Transverse colon (tissue), 4 donors: ENCODE results near the gene ITGB8. TPM values are rescaled to one million over a fixed set of nuclear protein-coding genes. Genes with fewer than 3 reads are reported as not detected.

ENCODE experiments used
- DNase-seq: peaks from one replicate; pipeline ENCODE4 v3.0.0-alpha.2; 2019
- H3K27ac ChIP-seq, 4 donors: fragments of 200-600 bp; sonication (generic); 2 replicates each; pipeline ENCODE4 v1.5.1; 2016 to 2018; ENCODE audit warnings: inconsistent platforms in 4 of 4
- H3K27me3 ChIP-seq: fragments of 200-600 bp; sonication (generic); 2 replicates; pipeline ENCODE4 v1.5.1; 2017; ENCODE audit warnings: inconsistent platforms
- H3K36me3 ChIP-seq, 4 donors: fragments of 200-600 bp; sonication (generic); 2 replicates each; pipeline ENCODE4 v1.5.1; 2017 to 2019; ENCODE audit warnings: inconsistent platforms in 4 of 4
- H3K4me1 ChIP-seq, 4 donors: fragments of 200-600 bp; sonication (generic); 2 replicates each; pipeline ENCODE4 v1.5.1; 2017 to 2020; ENCODE audit warnings: inconsistent platforms in 4 of 4
- H3K4me3 ChIP-seq, 4 donors: fragments of 200-600 bp; sonication (generic); 1 replicate in 1 of 4; 2 replicates in 3 of 4; pipeline versions ENCODE4 v1.5.1 to v1.6.1; 2017 to 2019; ENCODE audit warnings: inconsistent platforms in 4 of 4
- H3K9me3 ChIP-seq, 2 donors: fragments of 200-600 bp; sonication (generic); 2 replicates each; pipeline ENCODE4 v1.5.1; 2017 to 2019; ENCODE audit warnings: inconsistent platforms in 2 of 2
- CTCF ChIP-seq, 5 experiments: fragments of 200-600 bp in 3 of 5; fragments of 450-650 bp in 2 of 5; sonication (generic) in 3 of 5; IDR thresholded peaks; 1 replicate in 2 of 5; 2 replicates in 3 of 5; pipeline ENCODE4 v1.5.1; 2016 to 2017; ENCODE audit warnings: antibody characterized with exemption in 5 of 5, inconsistent platforms in 3 of 5, mild to moderate bottlenecking in 2 of 5, moderate library complexity in 1 of 5
- EP300 ChIP-seq: sonication (generic); formaldehyde crosslinking; IDR thresholded peaks from one replicate; pipeline ENCODE4 v1.6.1; 2017; ENCODE audit warnings: antibody characterized with exemption, low read depth
- POLR2A ChIP-seq: fragments of 450-650 bp; IDR thresholded peaks from one replicate; pipeline ENCODE4 v1.6.1; 2016; ENCODE audit warnings: antibody characterized with exemption, mild to moderate bottlenecking, moderate library complexity
- POLR2AphosphoS5 ChIP-seq, 3 donors: sonication (generic); formaldehyde crosslinking; IDR thresholded peaks; one replicate each; pipeline ENCODE4 v1.6.1; 2016; ENCODE audit warnings: antibody characterized with exemption in 3 of 3
- whole genome bisulfite sequencing, 2 donors: methylation state at CpG; one replicate each; pipeline ENCODE4 v1.1.5; 2018; ENCODE audit warnings: low coverage in 1 of 2; 5-methylcytosine and 5-hydroxymethylcytosine counted together
- in situ Hi-C, 4 donors: fragments of 200-750 bp; cut with MboI; loops; one replicate each; pipeline versions ENCODE4 v1.15.0 to v1.15.1; 2017; ENCODE audit warnings: low sequenced_read_pairs in 3 of 4, low pct_ligation_motif_present in 1 of 4, low pct_unique_long_range_greater_than_20kb in 1 of 4
- intact Hi-C: fragments of 100-400 bp; cut with DNase I; formaldehyde crosslinking; loops from one replicate; pipeline ENCODE4 v1.15.1; 2023; ENCODE audit warnings: low total_unique reads
- total RNA-seq, 4 donors: library from RNA; depleted of rRNA; stranded (reverse); fragments of >200 nt; gene quantifications; one replicate each; pipeline ENCODE4 v1.1.0, GENCODE V29; 2016

ITGB8 gene
- total RNA-seq, 4 donors from 2014 or later = 3.0 to 14.0 (median 8.6) TPM

- TF ChIP-seq CTCF (IDR thresholded peaks at IDR 0.05) = no peak
- TF ChIP-seq POLR2AphosphoS5 (IDR thresholded peaks at IDR 0.05) = no peak
- TF ChIP-seq POLR2A = no peak
- no peak for TF ChIP-seq EP300
These were observed 111.3 kb downstream of the ITGB8 start for GRCh38 chr7:20441991-20442441.

GRCh38 chr7:20442951-20443350 lies 112.3 kb downstream of the ITGB8 start:
- Histone ChIP-seq H3K36me3 (no peaks in the 10 kb centered on the region), H3K4me3 (no peak overlapping the region), H3K9me3 (no peaks in the 10 kb centered on the region), H3K27me3 (no peaks in the 10 kb centered on the region), H3K4me1 (peaks cover 0 to 3% (median 0%) of the 10 kb centered on the region in 4 donors), H3K27ac (no peak overlapping the region)
- TF ChIP-seq POLR2AphosphoS5 (IDR thresholded peaks at IDR 0.05) (no peak), EP300 (no peak), POLR2A (no peak), CTCF (IDR thresholded peaks at IDR 0.05) (no peak)
- DNase-seq = no peak
- 40 to 56% methylated on average over 1 to 8 of the region's 8 CpGs for WGBS, 2 donors
- in situ Hi-C loops = no loop called here
- intact Hi-C loops = no loop called here

More at GRCh38 chr7:20441991-20442441, 111.3 kb downstream of the ITGB8 start:
- in situ Hi-C loops = no loop called here
- no peak overlapping the region for H3K4me3 ChIP-seq
- H3K4me1 ChIP-seq = peaks cover 0 to 6% (median 0%) of the 10 kb centered on the region in 4 donors
- DNase-seq = no peak
- H3K27me3 ChIP-seq = no peaks in the 10 kb centered on the region
- H3K36me3 ChIP-seq = no peaks in the 10 kb centered on the region
- WGBS, 2 donors = 66 to 79% methylated on average over 2 to 3 of the region's 3 CpGs
- H3K9me3 ChIP-seq = no peaks in the 10 kb centered on the region
- no peak overlapping the region for H3K27ac ChIP-seq
- intact Hi-C loops = no loop called here

DNA sequence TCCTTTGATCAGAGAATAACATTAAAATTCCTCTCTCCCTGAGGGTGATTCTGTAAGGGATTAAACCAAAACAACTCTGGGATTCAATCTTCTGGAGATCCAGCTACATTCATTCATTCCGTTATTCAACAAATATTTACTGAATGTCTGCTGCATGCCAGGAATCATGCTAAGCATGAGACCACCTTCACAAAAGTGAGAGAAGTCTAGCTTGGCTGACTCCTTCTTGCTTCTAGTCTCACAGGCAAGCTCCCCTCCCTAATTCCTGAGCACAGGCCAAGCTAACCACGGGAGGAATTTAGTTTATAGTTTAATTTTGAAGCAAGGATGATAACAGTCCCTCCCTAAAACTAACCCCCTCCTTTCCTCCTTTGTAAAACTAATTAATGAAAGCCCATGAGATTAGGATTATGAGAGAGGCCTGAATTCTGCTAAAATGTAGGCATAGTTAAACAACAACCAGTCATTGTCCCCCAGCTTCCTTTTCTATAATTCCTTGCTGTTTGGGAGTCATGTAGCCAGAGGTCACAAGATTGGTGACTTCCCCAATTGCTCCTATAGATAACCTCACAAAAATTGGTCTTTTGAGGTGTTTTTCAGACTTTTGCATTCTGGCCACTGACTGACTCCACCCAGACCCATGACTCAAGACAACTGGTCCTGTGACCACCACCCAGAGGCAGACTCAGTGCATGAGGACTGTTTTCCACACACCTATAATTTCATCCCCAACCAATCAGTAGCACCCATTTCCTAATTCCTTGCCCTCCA lies 113.5 kb downstream of the ITGB8 start:
- TF ChIP-seq EP300 = no peak
- no peak for TF ChIP-seq POLR2A
- no peak for TF ChIP-seq CTCF (IDR thresholded peaks at IDR 0.05)
- no peak for TF ChIP-seq POLR2AphosphoS5 (IDR thresholded peaks at IDR 0.05)
- intact Hi-C loops (no loop called here), in situ Hi-C loops (no loop called here)
- no peak for DNase-seq
- Histone ChIP-seq H3K36me3 (no peaks in the 10 kb centered on the region), H3K27me3 (no peaks in the 10 kb centered on the region), H3K4me1 (no peaks in the 10 kb centered on the region), H3K4me3 (no peak overlapping the region), H3K27ac (no peak overlapping the region), H3K9me3 (no peaks in the 10 kb centered on the region)
- WGBS, 2 donors = 48 to 54% methylated on average over 2 of the region's 2 CpGs

GRCh38 chr7:20447021-20447650 lies 116.4 kb downstream of the ITGB8 start:
- TF ChIP-seq EP300 (no peak), CTCF (IDR thresholded peaks at IDR 0.05) (no peak)
- Histone ChIP-seq H3K9me3 (no peaks in the 10 kb centered on the region), H3K36me3 (no peaks in the 10 kb centered on the region), H3K27me3 (no peaks in the 10 kb centered on the region), H3K4me1 (no peaks in the 10 kb centered on the region), H3K4me3 (no peak overlapping the region), H3K27ac (no peak overlapping the region)
- intact Hi-C loops = no loop called here
- 40 to 41% methylated on average over 2 of the region's 2 CpGs for WGBS, 2 donors
- no peak for DNase-seq
- in situ Hi-C loops = no loop called here
